HL-60 (cell line): ENCODE measurements around the gene DNAH17.

Experiments used
- DNase-seq, 2 experiments: peaks; one replicate each; pipeline ENCODE4 v3.0.0-alpha.2; 2010 to 2020; ENCODE audit warnings: low read depth in 1 of 2, low spot score in 1 of 2
- H3K27ac ChIP-seq: fragments of 250-450 bp; sonication (Bioruptor Pico); replicated peaks from 2 replicates; pipeline ENCODE4 v1.5.1; 2020; ENCODE audit warnings: mild to moderate bottlenecking, moderate library complexity
- H3K27me3 ChIP-seq: fragments of 250-450 bp; sonication (Bioruptor Pico); 2 replicates; pipeline ENCODE4 v1.5.1; 2021; ENCODE audit warnings: mild to moderate bottlenecking, moderate library complexity; ENCODE audit not compliant: insufficient read depth, poor library complexity, severe bottlenecking
- H3K4me3 ChIP-seq: replicated peaks from 2 replicates; pipeline ENCODE4 v1.5.1; 2011; ENCODE audit warnings: mild to moderate bottlenecking, control low read depth, low read length; ENCODE audit not compliant: insufficient read depth
- CTCF ChIP-seq: IDR thresholded peaks from one replicate; pipeline ENCODE4 v1.5.1; 2011; ENCODE audit warnings: low read length, control low read depth, inconsistent platforms; ENCODE audit not compliant: insufficient read depth
- GABPA ChIP-seq: IDR thresholded peaks from 2 replicates; pipeline ENCODE4 v1.6.1; 2012; ENCODE audit warnings: low read depth
- POLR2AphosphoS5 ChIP-seq: IDR thresholded peaks from 2 replicates; pipeline ENCODE4 v1.6.1; 2012; ENCODE audit warnings: low read depth
- REST ChIP-seq: IDR thresholded peaks from 2 replicates; pipeline ENCODE4 v1.6.1; 2012; ENCODE audit warnings: low read depth; ENCODE audit not compliant: insufficient replicate concordance
- SPI1 ChIP-seq: IDR thresholded peaks from 2 replicates; pipeline ENCODE4 v1.6.1; 2012; ENCODE audit warnings: low read depth, mild to moderate bottlenecking, borderline replicate concordance

The DNAH17 gene

GRCh38 chr17:78514521-78514920 lies 62.7 kb downstream of the DNAH17 start:
- H3K27me3 ChIP-seq, result no peaks in the 10 kb centered on the region
- TF ChIP-seq SPI1 (no peak), GABPA (no peak), REST (no peak), CTCF (no peak), POLR2AphosphoS5 (no peak)
- no peak for DNase-seq
- H3K27ac ChIP-seq, result no peak overlapping the region
- no peak overlapping the region for H3K4me3 ChIP-seq

GRCh38 chr17:78512976-78513375 lies 64.2 kb downstream of the DNAH17 start:
- DNase-seq, result no peak
- Histone ChIP-seq H3K27ac (no peak overlapping the region), H3K4me3 (no peak overlapping the region), H3K27me3 (no peaks in the 10 kb centered on the region)
- no peak for TF ChIP-seq REST
- no peak for TF ChIP-seq POLR2AphosphoS5
- no peak for TF ChIP-seq SPI1
- TF ChIP-seq GABPA, result no peak
- TF ChIP-seq CTCF, result no peak

- H3K4me3 ChIP-seq, result no peak overlapping the region
- TF ChIP-seq GABPA (no peak), SPI1 (peak; percentile 37; the same call in 1 of the 2 replicates)
- H3K27ac ChIP-seq, result no peak overlapping the region
- no peaks in the 10 kb centered on the region for H3K27me3 ChIP-seq
- DNase-seq, result peak in 1 of 2 experiments; percentile 5
Measured at GRCh38 chr17:78510141-78511075, 66.8 kb downstream of the DNAH17 start.

GRCh38 chr17:78507526-78507925 lies 69.7 kb downstream of the DNAH17 start:
- no peak for TF ChIP-seq GABPA
- no peak for TF ChIP-seq REST
- no peak for TF ChIP-seq POLR2AphosphoS5
- TF ChIP-seq CTCF, result no peak
- no peak for TF ChIP-seq SPI1
- Histone ChIP-seq H3K27me3 (no peaks in the 10 kb centered on the region), H3K4me3 (no peak overlapping the region), H3K27ac (no peak overlapping the region)
- DNase-seq, result no peak
